Glutamatergic neuron (in vitro differentiated cells): ENCODE data around the gene NCLN. TPM values are rescaled to one million over a fixed set of nuclear protein-coding genes. Genes with fewer than 3 reads are reported as not detected.

Experiments
- DNase-seq: peaks from one replicate; pipeline ENCODE4 v3.0.0; 2022
- H3K27ac Mint-ChIP-seq: one replicate; pipeline ENCODE4 v1.8.0; 2020; ENCODE audit warnings: mild to moderate bottlenecking, mixed read lengths, inconsistent platforms; ENCODE audit not compliant: unreplicated experiment
- H3K27me3 Mint-ChIP-seq: one replicate; pipeline ENCODE4 v1.8.0; 2020; ENCODE audit warnings: mild to moderate bottlenecking, moderate library complexity, mixed read lengths, inconsistent platforms; ENCODE audit not compliant: unreplicated experiment
- H3K36me3 Mint-ChIP-seq: one replicate; pipeline ENCODE4 v1.8.0; 2020; ENCODE audit warnings: mild to moderate bottlenecking, mixed read lengths, inconsistent platforms; ENCODE audit not compliant: unreplicated experiment
- H3K4me1 Mint-ChIP-seq: one replicate; pipeline ENCODE4 v1.8.0; 2020; ENCODE audit warnings: mild to moderate bottlenecking, low read depth, mixed read lengths, inconsistent platforms; ENCODE audit not compliant: unreplicated experiment
- H3K4me3 Mint-ChIP-seq: one replicate; pipeline ENCODE4 v1.8.0; 2020; ENCODE audit warnings: mild to moderate bottlenecking, mixed read lengths, inconsistent platforms; ENCODE audit not compliant: unreplicated experiment
- H3K9me3 Mint-ChIP-seq: one replicate; pipeline ENCODE4 v1.8.0; 2020; ENCODE audit warnings: mild to moderate bottlenecking, moderate library complexity, mixed read lengths, inconsistent platforms; ENCODE audit not compliant: unreplicated experiment
- total RNA-seq: library from RNA; stranded (reverse); fragmentation: NEBNext Ultra II Directional; extraction: Animal tissue kit (Norgen Biotek cat#: 25700); gene quantifications from one replicate; pipeline ENCODE4 v1.2.1, GENCODE V29; 2021; ENCODE audit not compliant: unreplicated experiment
- TF ChIP-seq, protein P1 (sequence below): fragments of 200-600 bp; sonication (generic); IDR thresholded peaks from one replicate; pipeline ENCODE4 v1.5.0; 2021; ENCODE audit not compliant: partially characterized antibody, unreplicated experiment

The NCLN gene
- total RNA-seq, 1 donor from 2014 or later: 54.4 TPM

GRCh38 chr19:3175781-3176714 is 9.7 kb upstream of the NCLN start:
- H3K9me3 Mint-ChIP-seq: peaks cover 2% of the 10 kb centered on the region
- H3K27ac Mint-ChIP-seq: no peak overlapping the region
- H3K4me3 Mint-ChIP-seq: no peak overlapping the region
- H3K27me3 Mint-ChIP-seq: peaks cover 8% of the 10 kb centered on the region
- no peak for DNase-seq
- no peaks in the 10 kb centered on the region for H3K4me1 Mint-ChIP-seq
- TF ChIP-seq, protein P1, sequence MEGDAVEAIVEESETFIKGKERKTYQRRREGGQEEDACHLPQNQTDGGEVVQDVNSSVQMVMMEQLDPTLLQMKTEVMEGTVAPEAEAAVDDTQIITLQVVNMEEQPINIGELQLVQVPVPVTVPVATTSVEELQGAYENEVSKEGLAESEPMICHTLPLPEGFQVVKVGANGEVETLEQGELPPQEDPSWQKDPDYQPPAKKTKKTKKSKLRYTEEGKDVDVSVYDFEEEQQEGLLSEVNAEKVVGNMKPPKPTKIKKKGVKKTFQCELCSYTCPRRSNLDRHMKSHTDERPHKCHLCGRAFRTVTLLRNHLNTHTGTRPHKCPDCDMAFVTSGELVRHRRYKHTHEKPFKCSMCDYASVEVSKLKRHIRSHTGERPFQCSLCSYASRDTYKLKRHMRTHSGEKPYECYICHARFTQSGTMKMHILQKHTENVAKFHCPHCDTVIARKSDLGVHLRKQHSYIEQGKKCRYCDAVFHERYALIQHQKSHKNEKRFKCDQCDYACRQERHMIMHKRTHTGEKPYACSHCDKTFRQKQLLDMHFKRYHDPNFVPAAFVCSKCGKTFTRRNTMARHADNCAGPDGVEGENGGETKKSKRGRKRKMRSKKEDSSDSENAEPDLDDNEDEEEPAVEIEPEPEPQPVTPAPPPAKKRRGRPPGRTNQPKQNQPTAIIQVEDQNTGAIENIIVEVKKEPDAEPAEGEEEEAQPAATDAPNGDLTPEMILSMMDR: no peak
- no peaks in the 10 kb centered on the region for H3K36me3 Mint-ChIP-seq

GRCh38 chr19:3176715-3177501 is 8.8 kb upstream of the NCLN start:
- Mint-ChIP-seq H3K27me3 (peaks cover 2% of the 10 kb centered on the region), H3K36me3 (no peaks in the 10 kb centered on the region), H3K27ac (no peak overlapping the region), H3K4me3 (no peak overlapping the region), H3K9me3 (peaks cover 2% of the 10 kb centered on the region), H3K4me1 (no peaks in the 10 kb centered on the region)
- TF ChIP-seq, protein P1: no peak
- DNase-seq: no peak

GRCh38 chr19:3178377-3178972 is 7.3 kb upstream of the NCLN start, which contains the start of gene S1PR4:
Gene S1PR4 (plus strand): TSS chr19:3178769. CDS start chr19:3178793, 24 bp downstream.
- Mint-ChIP-seq H3K27ac (no peak within 1 kb of the TSS), H3K4me1 (peaks cover 1% of the 10 kb centered on the region), H3K27me3 (peaks cover 2% of the 10 kb centered on the region), H3K9me3 (peaks cover 2% of the 10 kb centered on the region), H3K36me3 (no peaks in the 10 kb centered on the region), H3K4me3 (no peak within 1 kb of the TSS)
- DNase-seq: no peak
- TF ChIP-seq, protein P1: no peak

DNA sequence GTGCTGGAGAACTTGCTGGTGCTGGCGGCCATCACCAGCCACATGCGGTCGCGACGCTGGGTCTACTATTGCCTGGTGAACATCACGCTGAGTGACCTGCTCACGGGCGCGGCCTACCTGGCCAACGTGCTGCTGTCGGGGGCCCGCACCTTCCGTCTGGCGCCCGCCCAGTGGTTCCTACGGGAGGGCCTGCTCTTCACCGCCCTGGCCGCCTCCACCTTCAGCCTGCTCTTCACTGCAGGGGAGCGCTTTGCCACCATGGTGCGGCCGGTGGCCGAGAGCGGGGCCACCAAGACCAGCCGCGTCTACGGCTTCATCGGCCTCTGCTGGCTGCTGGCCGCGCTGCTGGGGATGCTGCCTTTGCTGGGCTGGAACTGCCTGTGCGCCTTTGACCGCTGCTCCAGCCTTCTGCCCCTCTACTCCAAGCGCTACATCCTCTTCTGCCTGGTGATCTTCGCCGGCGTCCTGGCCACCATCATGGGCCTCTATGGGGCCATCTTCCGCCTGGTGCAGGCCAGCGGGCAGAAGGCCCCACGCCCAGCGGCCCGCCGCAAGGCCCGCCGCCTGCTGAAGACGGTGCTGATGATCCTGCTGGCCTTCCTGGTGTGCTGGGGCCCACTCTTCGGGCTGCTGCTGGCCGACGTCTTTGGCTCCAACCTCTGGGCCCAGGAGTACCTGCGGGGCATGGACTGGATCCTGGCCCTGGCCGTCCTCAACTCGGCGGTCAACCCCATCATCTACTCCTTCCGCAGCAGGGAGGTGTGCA is 6.6 kb upstream of the NCLN start:
- Mint-ChIP-seq H3K9me3 (peaks cover 2% of the 10 kb centered on the region), H3K4me3 (no peak overlapping the region), H3K36me3 (no peaks in the 10 kb centered on the region), H3K27me3 (peaks cover 2% of the 10 kb centered on the region), H3K4me1 (peaks cover 1% of the 10 kb centered on the region), H3K27ac (no peak overlapping the region)
- TF ChIP-seq, protein P1: no peak
- no peak for DNase-seq
